ENCODE measurements around the gene ZFYVE27. TPM values are rescaled to one million over a fixed set of nuclear protein-coding genes. Genes with fewer than 3 reads are reported as not detected.

ZFYVE27 gene
- total RNA-seq, 2 experiments from 2014 or later = 20.2 to 22.6 TPM

- ATAC-seq = no peak
Observed at GRCh38 chr10:97715259-97715874, 21.6 kb upstream of the ZFYVE27 start.

GRCh38 chr10:97717627-97718026, 19.3 kb upstream of the ZFYVE27 start:
- no peak for ATAC-seq
- peaks cover 11% of the 10 kb centered on the region for H3K4me1 Mint-ChIP-seq
- H3K27ac Mint-ChIP-seq = no peak overlapping the region
- no peaks in the 10 kb centered on the region for H3K36me3 Mint-ChIP-seq (ENCODE audit: low read depth)
- no peak overlapping the region for H3K4me3 Mint-ChIP-seq
- no peak for DNase-seq
- peaks cover 6% of the 10 kb centered on the region for H3K27me3 Mint-ChIP-seq
- CTCF ChIA-PET = interaction anchor here (0.6 to 2.2 kb wide), 6 partner anchors 9 to 124 kb away, joined by 3 to 20 read pairs (median 4); partner anchors contain the start of gene AVPI1
- H3K9me3 Mint-ChIP-seq (ENCODE audit: low read depth) = no peaks in the 10 kb centered on the region
- intact Hi-C loops (cut with DNase I, micrococcal nuclease) = no loop called here
- POLR2A ChIA-PET = no interaction called here

More at GRCh38 chr10:97715259-97715874, 21.6 kb upstream of the ZFYVE27 start:
- ChIA-PET CTCF (interaction anchor here (0.8 to 14.7 kb wide), 4 partner anchors 10 to 16 kb away, joined by 3 to 384 read pairs (median 12); partner anchors contain the start of gene ZFYVE27), POLR2A (interaction anchor here (2.0 kb wide), 1 partner anchor 21 kb away, joined by 6 read pairs; the partner anchor contains the start of gene ZFYVE27)
- H3K4me1 Mint-ChIP-seq = peaks cover 11% of the 10 kb centered on the region
- H3K27me3 Mint-ChIP-seq = peaks cover 11% of the 10 kb centered on the region
- H3K4me3 Mint-ChIP-seq = peak overlapping the region; percentile 79
- H3K9me3 Mint-ChIP-seq (ENCODE audit: low read depth) = no peaks in the 10 kb centered on the region
- H3K36me3 Mint-ChIP-seq (ENCODE audit: low read depth) = no peaks in the 10 kb centered on the region
- intact Hi-C loops (cut with DNase I, micrococcal nuclease) = no loop called here
- H3K27ac Mint-ChIP-seq = no peak overlapping the region
- no peak for DNase-seq

DNA sequence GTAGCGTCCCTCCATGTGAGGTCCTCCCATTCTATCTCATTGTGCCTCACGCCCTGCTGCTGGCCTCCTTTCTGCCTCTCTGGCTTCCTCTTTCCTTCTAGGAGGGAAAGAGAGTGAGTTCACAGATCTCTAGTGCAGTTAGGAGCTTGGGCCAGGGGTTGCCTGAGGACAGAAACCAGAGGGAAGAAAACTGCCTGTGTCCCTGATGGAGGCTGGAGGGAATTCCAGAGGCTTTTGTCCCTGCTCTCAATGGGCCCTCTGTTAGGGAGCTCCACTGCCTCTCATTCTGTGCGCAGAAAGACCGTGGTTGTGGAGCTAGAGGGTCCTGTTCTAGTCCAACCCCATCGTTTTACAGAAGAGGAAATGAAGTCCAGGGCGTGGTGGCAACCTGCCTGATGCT, 18.8 kb upstream of the ZFYVE27 start:
- H3K4me1 Mint-ChIP-seq = peaks cover 7% of the 10 kb centered on the region
- H3K9me3 Mint-ChIP-seq (ENCODE audit: low read depth) = no peaks in the 10 kb centered on the region
- no peak overlapping the region for H3K27ac Mint-ChIP-seq
- CTCF ChIA-PET = interaction anchor here (0.7 to 2.0 kb wide), 3 partner anchors 9 to 125 kb away, joined by 3 to 8 read pairs (median 3); partner anchors contain the start of gene AVPI1
- ATAC-seq = no peak
- no peak for DNase-seq
- POLR2A ChIA-PET = no interaction called here
- no peaks in the 10 kb centered on the region for H3K36me3 Mint-ChIP-seq (ENCODE audit: low read depth)
- H3K4me3 Mint-ChIP-seq = no peak overlapping the region
- intact Hi-C loops (cut with DNase I, micrococcal nuclease) = no loop called here
- H3K27me3 Mint-ChIP-seq = peaks cover 2% of the 10 kb centered on the region

- ATAC-seq (no peak), DNase-seq (no peak)
- intact Hi-C loops (cut with DNase I, micrococcal nuclease) = no loop called here
- Mint-ChIP-seq H3K9me3 (ENCODE audit: low read depth) (no peaks in the 10 kb centered on the region), H3K36me3 (ENCODE audit: low read depth) (no peaks in the 10 kb centered on the region), H3K4me3 (no peak overlapping the region), H3K27me3 (peaks cover 3% of the 10 kb centered on the region), H3K4me1 (peaks cover 7% of the 10 kb centered on the region), H3K27ac (no peak overlapping the region)
- CTCF ChIA-PET = interaction anchor here (0.8 to 2.0 kb wide), 2 partner anchors 9 to 32 kb away, joined by 3 to 8 read pairs; partner anchors contain the start of gene AVPI1
- POLR2A ChIA-PET = no interaction called here
Observed at GRCh38 chr10:97718659-97719142, 18.2 kb upstream of the ZFYVE27 start.

GRCh38 chr10:97719602-97720001, 17.3 kb upstream of the ZFYVE27 start:
- H3K27me3 Mint-ChIP-seq = peaks cover 2% of the 10 kb centered on the region
- POLR2A ChIA-PET = no interaction called here
- intact Hi-C loops (cut with DNase I, micrococcal nuclease) = no loop called here
- ATAC-seq (no peak), DNase-seq (no peak)
- CTCF ChIA-PET = interaction anchor here (1.3 to 2.0 kb wide), 2 partner anchors 10 to 12 kb away, joined by 4 to 8 read pairs; no protein-coding TSS in a partner anchor
- H3K4me1 Mint-ChIP-seq = peaks cover 4% of the 10 kb centered on the region
- H3K36me3 Mint-ChIP-seq (ENCODE audit: low read depth) = no peaks in the 10 kb centered on the region
- H3K27ac Mint-ChIP-seq = no peak overlapping the region
- H3K9me3 Mint-ChIP-seq (ENCODE audit: low read depth) = no peaks in the 10 kb centered on the region
- H3K4me3 Mint-ChIP-seq = no peak overlapping the region

- no peaks in the 10 kb centered on the region for H3K9me3 Mint-ChIP-seq (ENCODE audit: low read depth)
- no peak overlapping the region for H3K4me3 Mint-ChIP-seq
- ATAC-seq (no peak), DNase-seq (no peak)
- intact Hi-C loops (cut with DNase I, micrococcal nuclease) = no loop called here
- H3K36me3 Mint-ChIP-seq (ENCODE audit: low read depth) = no peaks in the 10 kb centered on the region
- no peak overlapping the region for H3K27ac Mint-ChIP-seq
- POLR2A ChIA-PET = no interaction called here
- peaks cover 5% of the 10 kb centered on the region for H3K4me1 Mint-ChIP-seq
- peaks cover 3% of the 10 kb centered on the region for H3K27me3 Mint-ChIP-seq
- CTCF ChIA-PET = interaction anchor here (17.4 kb wide), 1 partner anchor 14 kb away, joined by 384 read pairs; the partner anchor contains the start of gene MARVELD1
Observed at GRCh38 chr10:97721871-97722780, 14.8 kb upstream of the ZFYVE27 start.

DNA sequence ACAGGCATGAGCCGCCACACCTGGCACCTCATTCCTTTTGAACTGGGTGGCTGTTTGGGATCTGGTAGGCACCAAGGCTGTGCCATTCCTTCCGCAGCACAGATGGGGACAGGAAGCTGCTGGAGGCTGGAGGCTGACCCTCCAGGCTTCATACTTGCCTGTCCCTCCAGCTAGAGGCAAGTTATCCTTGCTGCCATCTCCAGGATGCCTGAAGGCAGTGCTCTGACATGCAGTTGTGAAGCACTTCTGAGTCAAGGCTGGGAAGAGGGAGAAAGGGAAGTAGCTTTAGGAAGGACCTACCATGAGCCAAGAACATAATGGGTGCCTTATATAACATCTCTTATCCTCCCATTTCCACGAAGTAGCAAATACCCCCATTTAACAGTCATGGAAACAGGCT, 13.9 kb upstream of the ZFYVE27 start:
- Mint-ChIP-seq H3K27me3 (peaks cover 3% of the 10 kb centered on the region), H3K4me3 (no peak overlapping the region), H3K27ac (no peak overlapping the region), H3K4me1 (peaks cover 5% of the 10 kb centered on the region), H3K9me3 (ENCODE audit: low read depth) (no peaks in the 10 kb centered on the region), H3K36me3 (ENCODE audit: low read depth) (no peaks in the 10 kb centered on the region)
- ChIA-PET CTCF (interaction anchor here (0.7 to 17.4 kb wide), 2 partner anchors 15 to 79 kb away, joined by 3 to 384 read pairs; partner anchors contain the start of gene MARVELD1), POLR2A (no interaction called here)
- ATAC-seq = no peak
- no peak for DNase-seq
- intact Hi-C loops (cut with DNase I, micrococcal nuclease) = no loop called here

- intact Hi-C loops (cut with DNase I, micrococcal nuclease) = no loop called here
- Mint-ChIP-seq H3K36me3 (ENCODE audit: low read depth) (no peaks in the 10 kb centered on the region), H3K9me3 (ENCODE audit: low read depth) (no peaks in the 10 kb centered on the region), H3K27ac (no peak overlapping the region), H3K27me3 (peaks cover 7% of the 10 kb centered on the region), H3K4me1 (peaks cover 5% of the 10 kb centered on the region), H3K4me3 (no peak overlapping the region)
- no peak for ATAC-seq
- CTCF ChIA-PET = interaction anchor here (0.6 to 17.4 kb wide), 11 partner anchors 9 to 927 kb away, joined by 3 to 384 read pairs (median 3); partner anchors contain the start of genes AVPI1 and MARVELD1
- POLR2A ChIA-PET = no interaction called here
- DNase-seq = no peak
Observed at GRCh38 chr10:97724341-97724941, 12.5 kb upstream of the ZFYVE27 start.

DNA sequence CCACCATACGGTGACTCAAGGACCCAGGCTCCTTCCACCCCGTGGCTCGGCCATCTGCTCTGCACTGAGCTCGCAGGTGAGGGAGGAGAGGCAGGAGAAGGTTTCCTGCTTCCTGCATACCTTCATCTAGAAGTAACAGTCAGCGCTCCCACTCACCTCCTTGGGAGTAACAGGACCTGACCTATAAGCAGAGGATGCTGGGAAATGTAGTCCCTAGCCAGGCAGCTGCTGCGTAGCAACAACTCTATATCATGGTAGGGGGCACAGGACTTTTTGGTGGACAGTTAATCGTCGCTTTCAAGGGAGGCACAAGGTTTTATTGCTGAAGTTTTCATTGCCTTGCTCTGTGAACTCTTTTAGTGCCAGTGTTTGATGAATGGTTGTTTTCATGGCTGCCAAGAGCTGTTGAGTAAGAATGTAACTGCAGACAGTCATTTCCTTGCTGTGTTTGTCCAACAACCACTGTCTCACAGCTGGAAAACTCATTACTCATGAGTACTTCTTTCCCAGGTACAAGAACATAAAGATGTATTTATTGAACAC, 10.2 kb upstream of the ZFYVE27 start:
- Mint-ChIP-seq H3K27me3 (peaks cover 7% of the 10 kb centered on the region), H3K36me3 (ENCODE audit: low read depth) (no peaks in the 10 kb centered on the region), H3K9me3 (ENCODE audit: low read depth) (no peaks in the 10 kb centered on the region), H3K27ac (no peak overlapping the region), H3K4me3 (no peak overlapping the region), H3K4me1 (peaks cover 5% of the 10 kb centered on the region)
- POLR2A ChIA-PET = interaction anchor here (1.0 kb wide), 1 partner anchor 10 kb away, joined by 5 read pairs; no protein-coding TSS in a partner anchor
- DNase-seq (no peak), ATAC-seq (peak; percentile 81)
- CTCF ChIA-PET = interaction anchor here (0.8 to 17.4 kb wide), 5 partner anchors 10 to 143 kb away, joined by 3 to 384 read pairs (median 4); partner anchors contain the start of genes AVPI1 and MARVELD1
- intact Hi-C loops (cut with DNase I, micrococcal nuclease) = no loop called here

- H3K27me3 Mint-ChIP-seq = peaks cover 6% of the 10 kb centered on the region
- no peak overlapping the region for H3K4me3 Mint-ChIP-seq
- POLR2A ChIA-PET = no interaction called here
- DNase-seq = no peak
- intact Hi-C loops (cut with DNase I, micrococcal nuclease) = no loop called here
- H3K9me3 Mint-ChIP-seq (ENCODE audit: low read depth) = no peaks in the 10 kb centered on the region
- H3K36me3 Mint-ChIP-seq (ENCODE audit: low read depth) = no peaks in the 10 kb centered on the region
- CTCF ChIA-PET = interaction anchor here (17.4 kb wide), 1 partner anchor 21 kb away, joined by 384 read pairs; the partner anchor contains the start of gene MARVELD1
- H3K27ac Mint-ChIP-seq = no peak overlapping the region
- no peak for ATAC-seq
- peaks cover 5% of the 10 kb centered on the region for H3K4me1 Mint-ChIP-seq
Observed at GRCh38 chr10:97729014-97729413, 7.9 kb upstream of the ZFYVE27 start.
